H9 (cell line): ENCODE results near the gene XRCC3. TPM values are rescaled to one million over a fixed set of nuclear protein-coding genes. Genes with fewer than 3 reads are reported as not detected.
A peak's percentile ranks its signal among the peaks of the same experiment; 100 is the strongest.

Experiments used
- DNase-seq: peaks from one replicate; pipeline ENCODE4 v3.0.0-alpha.2; 2017
- H2AFZ ChIP-seq: one replicate; pipeline ENCODE4 v1.6.1; 2013; ENCODE audit warnings: mild to moderate bottlenecking, low read length, control low read depth, moderate library complexity
- H2AK5ac ChIP-seq: 2 replicates; pipeline ENCODE4 v1.6.1; 2013; ENCODE audit warnings: low read length, control low read depth, mixed read lengths; ENCODE audit not compliant: insufficient read length
- H2BK120ac ChIP-seq: one replicate; pipeline ENCODE4 v1.6.1; 2013; ENCODE audit warnings: low read depth, mild to moderate bottlenecking, low read length, control low read depth, inconsistent platforms; ENCODE audit not compliant: poor library complexity, severe bottlenecking
- H2BK12ac ChIP-seq: 2 replicates; pipeline ENCODE4 v1.6.1; 2013; ENCODE audit warnings: low read length, control low read depth, mixed read lengths, low read depth; ENCODE audit not compliant: insufficient read length
- H2BK15ac ChIP-seq: 2 replicates; pipeline ENCODE4 v1.6.1; 2013; ENCODE audit warnings: low read depth, low read length, control low read depth
- H2BK20ac ChIP-seq: one replicate; pipeline ENCODE4 v1.6.1; 2013; ENCODE audit warnings: low read depth, mild to moderate bottlenecking, low read length, control low read depth, inconsistent platforms; ENCODE audit not compliant: poor library complexity, severe bottlenecking
- H2BK5ac ChIP-seq: 2 replicates; pipeline ENCODE4 v1.6.1; 2013; ENCODE audit warnings: low read length, control low read depth, mixed read lengths; ENCODE audit not compliant: insufficient read length
- H3K14ac ChIP-seq: 2 replicates; pipeline ENCODE4 v1.6.1; 2013; ENCODE audit warnings: low read length, control low read depth; ENCODE audit not compliant: insufficient read depth
- H3K18ac ChIP-seq: 2 replicates; pipeline ENCODE4 v1.6.1; 2013; ENCODE audit warnings: low read depth, mild to moderate bottlenecking, mixed read lengths, low read length, control low read depth; ENCODE audit not compliant: insufficient read length
- H3K23ac ChIP-seq: 2 replicates; pipeline ENCODE4 v1.6.1; 2013; ENCODE audit warnings: low read length, control low read depth, mixed read lengths, low read depth; ENCODE audit not compliant: insufficient read length
- H3K23me2 ChIP-seq: 2 replicates; pipeline ENCODE4 v1.6.1; 2013; ENCODE audit warnings: low read depth, mild to moderate bottlenecking, mixed read lengths, low read length, control low read depth; ENCODE audit not compliant: insufficient read length, poor library complexity, severe bottlenecking
- H3K27ac ChIP-seq: 2 replicates; pipeline ENCODE4 v1.5.1; 2013; ENCODE audit warnings: low read length, control low read depth, mixed read lengths, low read depth; ENCODE audit not compliant: insufficient read length
- H3K27me3 ChIP-seq: 2 replicates; pipeline ENCODE4 v1.6.1; 2013; ENCODE audit warnings: low read length, control low read depth, inconsistent platforms; ENCODE audit not compliant: insufficient read depth
- H3K4ac ChIP-seq: 2 replicates; pipeline ENCODE4 v1.6.1; 2013; ENCODE audit warnings: low read depth, mild to moderate bottlenecking, control low read depth, inconsistent platforms, low read length, moderate library complexity
- H3K4me1 ChIP-seq: 2 replicates; pipeline ENCODE4 v1.6.1; 2013; ENCODE audit warnings: low read length, control low read depth, inconsistent platforms; ENCODE audit not compliant: insufficient read depth
- H3K4me2 ChIP-seq: 2 replicates; pipeline ENCODE4 v1.6.1; 2013; ENCODE audit warnings: low read length, control low read depth, mixed read lengths; ENCODE audit not compliant: insufficient read length, insufficient read depth
- H3K56ac ChIP-seq: 2 replicates; pipeline ENCODE4 v1.6.1; 2013; ENCODE audit warnings: low read depth, mild to moderate bottlenecking, mixed read lengths, low read length, control low read depth; ENCODE audit not compliant: insufficient read length
- H3K79me1 ChIP-seq: 2 replicates; pipeline ENCODE4 v1.6.1; 2013; ENCODE audit warnings: low read depth, mild to moderate bottlenecking, moderate library complexity, low read length, control low read depth, inconsistent platforms; ENCODE audit not compliant: insufficient read depth, poor library complexity, severe bottlenecking
- H3K79me2 ChIP-seq: 2 replicates; pipeline ENCODE4 v1.6.1; 2013; ENCODE audit warnings: low read length, control low read depth, inconsistent platforms; ENCODE audit not compliant: insufficient read depth
- H3K9ac ChIP-seq: 2 replicates; pipeline ENCODE4 v1.6.1; 2013; ENCODE audit warnings: low read length, control low read depth, mixed read lengths; ENCODE audit not compliant: insufficient read length; ENCODE audit errors: extremely low read depth
- H3K9me3 ChIP-seq: one replicate; pipeline ENCODE4 v1.6.1; 2013; ENCODE audit warnings: low read depth, low read length, inconsistent platforms; ENCODE audit not compliant: control insufficient read depth
- H3T11ph ChIP-seq: one replicate; pipeline ENCODE4 v1.6.1; 2013; ENCODE audit warnings: mild to moderate bottlenecking, low read length, control low read depth, inconsistent platforms
- H4K20me1 ChIP-seq: one replicate; pipeline ENCODE4 v1.6.1; 2013; ENCODE audit not compliant: control insufficient read depth, insufficient read length, insufficient read depth
- H4K5ac ChIP-seq: 2 replicates; pipeline ENCODE4 v1.6.1; 2013; ENCODE audit warnings: low read depth, mild to moderate bottlenecking, mixed read lengths, low read length, control low read depth; ENCODE audit not compliant: insufficient read length
- H4K8ac ChIP-seq: replicated peaks from 2 replicates; pipeline ENCODE4 v1.6.1; 2013; ENCODE audit warnings: low read length, control low read depth, mixed read lengths, low read depth; ENCODE audit not compliant: insufficient read length
- H4K91ac ChIP-seq: 2 replicates; pipeline ENCODE4 v1.6.1; 2013; ENCODE audit warnings: low read depth, mild to moderate bottlenecking, moderate library complexity, mixed read lengths, low read length, control low read depth; ENCODE audit not compliant: insufficient read length
- H3K27ac Mint-ChIP-seq, 3 experiments: 2 replicates in 2 of 3; 3 replicates in 1 of 3; pipeline ENCODE4 v1.8.0; 2020 to 2021; ENCODE audit warnings: mixed read lengths in 3 of 3, mild to moderate bottlenecking in 1 of 3, moderate library complexity in 1 of 3
- H3K27me3 Mint-ChIP-seq: 2 replicates; pipeline ENCODE4 v1.8.0; 2021; ENCODE audit warnings: low read depth, mild to moderate bottlenecking, moderate library complexity, mixed read lengths
- H3K36me3 Mint-ChIP-seq, 3 experiments: 2 replicates in 2 of 3; 3 replicates in 1 of 3; pipeline ENCODE4 v1.8.0; 2020 to 2021; ENCODE audit warnings: low read depth in 3 of 3, mixed read lengths in 3 of 3; ENCODE audit not compliant: insufficient read depth in 1 of 3
- H3K4me1 Mint-ChIP-seq, 2 experiments: 2 replicates each; pipeline ENCODE4 v1.8.0; 2020; ENCODE audit warnings: mixed read lengths in 2 of 2
- H3K4me3 Mint-ChIP-seq, 2 experiments: 2 replicates in 1 of 2; 3 replicates in 1 of 2; pipeline ENCODE4 v1.8.0; 2020 to 2021; ENCODE audit warnings: mild to moderate bottlenecking in 2 of 2, mixed read lengths in 2 of 2, moderate library complexity in 1 of 2
- H3K9me3 Mint-ChIP-seq, 2 experiments: 2 replicates in 1 of 2; 3 replicates in 1 of 2; pipeline ENCODE4 v1.8.0; 2020; ENCODE audit warnings: mild to moderate bottlenecking in 2 of 2, mixed read lengths in 2 of 2, moderate library complexity in 1 of 2
- CTCF ChIP-seq: fragments of 200-600 bp; sonication (generic); conservative IDR thresholded peaks from 3 replicates; pipeline ENCODE4 v1.8.0; 2021; ENCODE audit warnings: antibody characterized with exemption, mild to moderate bottlenecking
- WGBS: extraction: QIAGEN DNeasy Blood & Tissue Kit; methylation state at CpG from one replicate; pipeline ENCODE4 v1.1.7; 2013; ENCODE audit warnings: missing lambda C conversion rate, low lambda C conversion rate, mixed read lengths; ENCODE audit not compliant: insufficient read length; ENCODE audit errors: extremely low coverage; 5-methylcytosine and 5-hydroxymethylcytosine counted together
- total RNA-seq: library from RNA; stranded (reverse); gene quantifications from 2 replicates; pipeline ENCODE4 v1.2.1, GENCODE V29; 2021

The XRCC3 gene
- total RNA-seq, 1 experiment from 2014 or later, result 45.3 TPM

GRCh38 chr14:103705118-103705503 lies 10.1 kb downstream of the XRCC3 start:
- Histone ChIP-seq H2BK20ac (no peak overlapping the region), H3K9me3 (no peaks in the 10 kb centered on the region), H2BK15ac (no peak overlapping the region), H4K5ac (no peak overlapping the region), H4K8ac (no peak overlapping the region), H3K4ac (no peak overlapping the region), H3K23ac (no peak overlapping the region), H2AK5ac (no peak overlapping the region), H3T11ph (no peak overlapping the region), H2BK120ac (no peak overlapping the region), H3K27ac (no peak overlapping the region), H4K91ac (no peak overlapping the region), H2BK12ac (no peak overlapping the region), H3K79me2 (no peaks in the 10 kb centered on the region), H3K9ac (no peak overlapping the region), H2BK5ac (no peak overlapping the region), H3K23me2 (no peaks in the 10 kb centered on the region), H3K14ac (no peak overlapping the region), H3K4me2 (no peak overlapping the region), H3K4me1 (no peaks in the 10 kb centered on the region; the same call in 1 of the 2 replicates), H4K20me1 (no peaks in the 10 kb centered on the region), H3K27me3 (no peaks in the 10 kb centered on the region), H3K56ac (no peak overlapping the region), H3K79me1 (no peaks in the 10 kb centered on the region), H2AFZ (no peak overlapping the region), H3K18ac (no peak overlapping the region)
- H3K9me3 Mint-ChIP-seq, result no peaks in the 10 kb centered on the region; a peak in 2 of 5 replicates
- H3K36me3 Mint-ChIP-seq, result peaks cover 32 to 58% (median 58%) of the 10 kb centered on the region in 3 experiments; a peak in 6 of 7 replicates
- TF ChIP-seq CTCF, result no peak
- no peak overlapping the region for H3K4me3 Mint-ChIP-seq
- no CpG with 5 or more reads among the region's 15 CpGs for WGBS
- no peaks in the 10 kb centered on the region; the same call in 1 of the 2 replicates for H3K27me3 Mint-ChIP-seq
- no peak for DNase-seq
- H3K4me1 Mint-ChIP-seq, result peaks cover 0 to 6% of the 10 kb centered on the region in 2 experiments
- H3K27ac Mint-ChIP-seq, result peak overlapping the region in 2 of 3 experiments; percentile 73 to 75; a peak in 5 of 7 replicates
